GM19023 (cell line): ENCODE measurements around the gene OMP.

Experiments
- ATAC-seq: cut with Tn5 transposase; IDR thresholded peaks from one replicate; pipeline ENCODE4 v1.9.1; 2021; ENCODE audit warnings: mild to moderate bottlenecking, moderate library complexity; ENCODE audit not compliant: unreplicated experiment

Gene OMP

DNA sequence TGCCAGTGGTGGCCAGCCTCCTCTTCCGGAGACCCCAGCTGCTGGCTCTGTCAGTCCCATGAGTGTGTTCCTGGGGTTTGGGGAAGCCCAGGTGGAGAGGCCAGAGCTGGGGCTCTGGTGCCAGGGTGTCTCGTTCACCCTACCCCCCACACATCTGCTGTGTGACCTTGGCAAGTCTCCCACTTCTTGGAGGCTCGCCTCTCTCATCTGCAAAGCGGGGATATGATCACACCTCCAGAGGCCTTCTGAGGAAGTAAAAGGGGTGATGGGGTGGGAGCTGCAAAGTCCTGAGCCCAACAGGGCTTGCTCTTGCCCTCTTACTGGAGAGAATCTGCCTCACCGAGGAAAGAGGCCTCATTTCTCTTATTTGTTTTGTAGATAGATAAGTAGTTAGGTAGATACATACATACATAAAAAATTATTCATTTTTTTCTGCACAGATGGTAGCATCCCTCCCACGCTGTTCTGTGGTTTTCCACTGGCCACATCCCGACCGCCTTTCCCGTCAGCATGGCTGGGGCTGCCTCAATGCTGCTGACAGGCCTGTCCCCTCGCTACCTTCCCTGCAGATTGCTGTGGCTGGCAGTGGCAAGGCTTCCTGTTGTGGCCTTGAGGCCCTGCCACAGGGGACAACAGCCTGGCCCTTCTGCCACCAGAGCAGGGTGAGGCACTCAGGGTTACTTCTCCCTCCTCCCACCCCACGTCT, 49.3 kb downstream of the OMP start:
- no peak for ATAC-seq

- ATAC-seq: no peak
Measured at GRCh38 chr11:77152846-77153245, 50.2 kb downstream of the OMP start.
